Mucosa of stomach (tissue), 1 donor: Measurements from ENCODE around the gene VCP.
A peak's percentile ranks its signal among the peaks of the same experiment; 100 is the strongest.

Experiments
- H3K27me3 ChIP-seq: one replicate; pipeline ENCODE4 v1.7.0; 2013; ENCODE audit warnings: mild to moderate bottlenecking, low read length; ENCODE audit not compliant: control insufficient read depth, insufficient read depth
- H3K36me3 ChIP-seq: one replicate; pipeline ENCODE4 v1.7.0; 2013; ENCODE audit warnings: low read length; ENCODE audit not compliant: control insufficient read depth, insufficient read depth
- H3K4me1 ChIP-seq: one replicate; pipeline ENCODE4 v1.7.0; 2013; ENCODE audit warnings: mild to moderate bottlenecking, low read length; ENCODE audit not compliant: control insufficient read depth, insufficient read depth
- H3K4me3 ChIP-seq: one replicate; pipeline ENCODE4 v1.7.0; 2013; ENCODE audit warnings: low read length
- H3K9ac ChIP-seq: one replicate; pipeline ENCODE4 v1.7.0; 2013; ENCODE audit warnings: mild to moderate bottlenecking, low read length, moderate library complexity
- H3K9me3 ChIP-seq: one replicate; pipeline ENCODE4 v1.7.0; 2013; ENCODE audit warnings: mild to moderate bottlenecking, low read length, moderate library complexity; ENCODE audit not compliant: control insufficient read depth
- donor health status: Pancreatic carcinoma.

VCP gene

DNA sequence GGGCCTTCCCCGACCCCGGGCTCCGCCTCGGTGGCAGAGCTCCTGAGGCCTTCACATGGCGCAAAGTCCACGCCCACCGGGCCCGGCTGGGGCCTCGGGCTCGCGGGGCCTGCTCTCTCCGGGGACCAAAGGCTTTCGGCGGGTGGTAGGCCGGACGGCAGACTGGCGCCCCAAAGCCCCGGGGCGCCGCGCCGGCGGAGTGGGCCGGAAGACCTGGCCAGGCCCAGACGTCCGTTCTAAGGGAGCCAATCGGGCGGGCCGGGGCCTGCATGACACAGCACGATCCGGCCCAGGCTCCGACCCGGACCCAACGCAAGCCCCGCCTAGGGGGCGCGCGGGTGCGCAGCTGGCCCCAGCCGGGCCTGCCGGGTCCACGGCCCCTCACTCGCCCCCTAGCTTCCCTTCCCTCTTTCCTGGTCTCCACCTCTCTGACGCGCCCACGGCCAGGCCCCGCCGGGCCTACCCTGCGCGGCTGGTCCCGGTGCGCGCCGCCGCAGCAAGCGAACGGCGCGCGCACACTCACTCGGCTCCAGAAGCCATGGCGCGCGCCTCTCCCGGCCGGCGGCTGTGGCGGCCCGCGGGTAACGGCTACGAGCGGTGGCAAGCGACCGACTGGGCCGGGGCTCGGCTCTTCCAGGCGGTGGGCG, 488 bp downstream of the VCP start:
- Histone ChIP-seq H3K9ac (peak overlapping the region; percentile 96), H3K27me3 (no peaks in the 10 kb centered on the region)

DNA sequence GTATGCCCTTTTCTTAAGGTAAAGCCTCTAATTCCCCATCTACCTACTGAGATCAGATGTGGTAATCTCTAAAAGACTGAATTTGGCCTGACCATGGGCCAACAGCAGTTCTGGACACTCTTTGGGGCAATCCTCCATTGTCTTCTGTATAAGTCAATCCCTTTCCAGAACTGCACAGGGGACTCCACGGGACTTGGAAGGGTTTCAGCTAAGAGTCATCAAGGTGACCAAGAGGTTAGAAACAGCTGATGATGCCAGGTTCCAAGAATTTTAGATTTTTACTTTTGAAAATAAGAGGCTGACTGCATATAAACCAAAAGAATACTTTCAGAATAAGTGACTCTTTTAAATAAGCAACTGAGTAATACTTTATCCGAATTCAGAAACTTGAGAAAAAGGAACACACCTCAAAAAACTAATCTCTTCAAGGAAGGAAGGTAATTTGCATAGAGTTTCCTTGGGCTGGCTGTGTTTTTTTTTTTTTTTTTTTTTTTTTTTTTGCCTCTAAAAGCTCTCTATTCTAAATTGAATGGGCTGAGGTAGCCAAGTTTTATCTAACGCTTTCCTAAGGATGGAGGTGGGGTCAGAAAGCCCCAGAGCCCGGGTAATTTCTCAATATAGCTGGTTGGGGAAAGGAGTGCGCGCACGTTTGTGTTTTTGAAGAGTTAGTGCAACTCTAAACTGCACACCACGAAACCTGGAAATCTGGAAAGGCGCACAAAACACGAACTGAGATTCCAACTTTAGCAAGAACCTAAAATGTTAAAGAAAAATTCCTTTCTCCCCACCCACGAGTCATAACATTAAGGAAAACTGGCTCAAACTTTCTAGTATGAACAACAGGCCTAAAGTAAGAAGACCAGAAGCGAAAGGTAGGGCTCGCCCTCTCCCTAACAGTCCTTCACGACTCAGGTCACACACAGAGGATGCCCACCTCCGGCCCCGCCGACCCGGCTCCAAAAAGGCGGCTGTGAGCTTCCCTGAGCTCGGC, 1.3 kb downstream of the VCP start:
- Histone ChIP-seq H3K9ac (peak overlapping the region; percentile 96), H3K4me3 (peak overlapping the region; percentile 69), H3K9me3 (no peaks in the 10 kb centered on the region), H3K36me3 (peaks cover 8% of the 10 kb centered on the region), H3K27me3 (no peaks in the 10 kb centered on the region), H3K4me1 (peaks cover 22% of the 10 kb centered on the region)

More for the DNA sequence above, 488 bp downstream of the VCP start:
- peak overlapping the region; percentile 69 for H3K4me3 ChIP-seq
- peaks cover 22% of the 10 kb centered on the region for H3K4me1 ChIP-seq
- peaks cover 8% of the 10 kb centered on the region for H3K36me3 ChIP-seq
- H3K9me3 ChIP-seq = no peaks in the 10 kb centered on the region

DNA sequence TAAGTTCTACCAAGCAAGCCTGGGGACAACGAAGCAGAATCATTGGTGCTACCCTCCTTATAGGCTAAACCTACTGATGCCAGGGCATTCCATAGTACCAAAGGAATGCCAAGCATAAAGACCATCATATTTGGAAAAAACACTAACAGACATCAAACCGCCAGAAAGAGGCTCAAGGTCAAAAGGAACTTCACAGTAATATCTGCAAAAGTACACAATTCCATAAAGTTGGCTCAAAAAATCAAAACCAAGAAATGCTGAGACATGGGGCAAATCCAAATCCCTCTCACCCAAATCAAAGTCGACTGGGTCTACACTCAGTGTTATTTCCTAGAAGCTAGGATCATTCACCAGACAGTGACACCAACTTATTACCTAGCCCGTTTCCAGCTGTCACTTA, 3.4 kb downstream of the VCP start:
- Histone ChIP-seq H3K4me3 (no peak overlapping the region), H3K36me3 (peaks cover 12% of the 10 kb centered on the region), H3K27me3 (no peaks in the 10 kb centered on the region), H3K9ac (no peak overlapping the region), H3K9me3 (no peaks in the 10 kb centered on the region), H3K4me1 (peaks cover 22% of the 10 kb centered on the region)

DNA sequence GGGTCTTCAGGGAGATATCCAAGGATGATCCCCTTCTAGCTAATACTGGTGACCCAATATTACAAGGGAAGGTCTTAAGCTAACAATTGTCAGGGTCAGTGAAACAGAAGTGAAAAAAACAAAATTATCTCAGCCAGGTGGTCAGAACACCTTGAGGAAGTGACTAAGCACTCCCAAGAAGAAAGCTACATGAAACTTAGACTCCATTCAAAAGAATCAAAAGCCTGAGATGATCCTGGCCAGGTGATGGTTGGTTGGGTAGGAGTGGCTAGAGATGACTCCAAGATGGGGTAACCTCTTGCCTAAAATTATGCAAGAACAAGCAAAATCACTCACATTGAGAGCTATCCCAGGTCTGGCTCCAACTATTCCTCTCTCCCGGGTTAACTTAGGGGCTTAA, 5.4 kb downstream of the VCP start:
- H3K9ac ChIP-seq = no peak overlapping the region
- no peaks in the 10 kb centered on the region for H3K27me3 ChIP-seq
- peaks cover 29% of the 10 kb centered on the region for H3K36me3 ChIP-seq
- no peak overlapping the region for H3K4me3 ChIP-seq
- H3K9me3 ChIP-seq = no peaks in the 10 kb centered on the region
- H3K4me1 ChIP-seq = peaks cover 17% of the 10 kb centered on the region

DNA sequence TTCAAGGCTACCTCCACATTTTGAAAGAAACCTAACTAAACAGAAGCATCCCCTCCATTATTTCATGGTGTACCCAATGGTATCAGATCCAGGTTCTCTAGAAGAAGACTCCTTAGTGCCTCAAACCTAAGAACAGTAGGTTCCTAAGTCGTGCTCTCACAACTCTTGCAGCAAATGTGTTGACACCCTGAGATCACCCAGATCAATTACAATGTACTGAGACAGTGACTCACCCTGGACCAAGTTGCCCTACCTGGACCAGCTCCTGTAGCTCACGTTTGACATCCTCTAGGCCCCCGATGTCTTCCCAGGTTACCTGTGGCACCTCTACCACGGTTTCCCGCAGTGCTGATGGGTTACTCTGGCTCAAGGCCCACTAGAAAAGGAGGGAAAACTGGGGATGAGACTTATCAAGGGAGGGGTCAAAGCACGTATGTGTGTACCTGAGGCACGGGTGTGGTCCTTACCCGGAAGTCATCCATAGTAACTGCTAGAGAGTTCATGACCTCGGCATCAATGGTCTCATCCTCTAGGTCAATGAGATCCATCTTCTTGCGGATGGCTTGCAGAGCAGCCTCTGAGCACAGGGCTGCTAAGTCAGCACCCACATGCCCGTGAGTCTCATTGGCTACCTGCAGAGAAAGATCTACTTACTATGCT, 11.7 kb downstream of the VCP start:
- H3K4me3 ChIP-seq = no peak overlapping the region
- H3K27me3 ChIP-seq = no peaks in the 10 kb centered on the region
- no peak overlapping the region for H3K9ac ChIP-seq
- H3K36me3 ChIP-seq = peaks cover 68% of the 10 kb centered on the region
- H3K4me1 ChIP-seq = no peaks in the 10 kb centered on the region
- no peaks in the 10 kb centered on the region for H3K9me3 ChIP-seq

DNA sequence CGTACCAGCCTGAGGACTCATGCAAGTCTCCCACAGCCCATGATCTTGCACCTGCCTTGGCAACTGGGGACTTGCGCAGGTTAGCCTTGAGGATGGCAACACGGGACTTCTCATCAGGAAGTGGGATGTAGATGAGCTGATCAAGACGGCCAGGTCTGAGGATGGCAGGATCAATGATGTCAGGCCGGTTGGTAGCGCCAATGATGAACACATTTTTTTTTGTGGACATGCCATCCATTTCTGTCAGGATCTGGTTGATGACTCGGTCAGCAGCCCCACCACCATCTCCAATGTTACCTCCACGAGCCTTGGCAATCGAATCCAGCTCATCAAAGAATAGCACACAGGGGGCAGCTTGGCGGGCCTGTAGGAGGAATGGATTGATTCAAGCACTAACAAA, 13.0 kb downstream of the VCP start:
- Histone ChIP-seq H3K4me3 (no peak overlapping the region), H3K36me3 (peaks cover 64% of the 10 kb centered on the region), H3K4me1 (no peaks in the 10 kb centered on the region), H3K27me3 (no peaks in the 10 kb centered on the region), H3K9ac (no peak overlapping the region), H3K9me3 (no peaks in the 10 kb centered on the region)

DNA sequence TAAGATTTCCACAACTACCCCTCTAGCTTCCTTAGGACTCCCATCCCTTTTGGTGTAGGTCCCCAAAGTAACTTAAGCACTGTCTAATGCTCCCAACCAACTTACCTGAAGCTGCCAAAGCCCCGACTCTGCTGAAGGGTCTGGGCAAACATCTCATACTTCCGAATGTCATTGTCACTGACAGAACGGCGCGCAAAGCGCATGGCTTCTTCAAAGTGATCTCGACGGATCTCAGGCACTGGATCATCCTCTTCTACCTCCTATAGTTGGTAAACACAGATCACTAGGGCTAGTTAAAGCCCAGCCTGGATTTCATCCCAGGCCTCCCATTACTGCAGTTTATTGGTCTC, 15.2 kb downstream of the VCP start:
- H3K9ac ChIP-seq = no peak overlapping the region
- H3K9me3 ChIP-seq = no peaks in the 10 kb centered on the region
- no peaks in the 10 kb centered on the region for H3K4me1 ChIP-seq
- no peak overlapping the region for H3K4me3 ChIP-seq
- H3K27me3 ChIP-seq = no peaks in the 10 kb centered on the region
- H3K36me3 ChIP-seq = peaks cover 47% of the 10 kb centered on the region

DNA sequence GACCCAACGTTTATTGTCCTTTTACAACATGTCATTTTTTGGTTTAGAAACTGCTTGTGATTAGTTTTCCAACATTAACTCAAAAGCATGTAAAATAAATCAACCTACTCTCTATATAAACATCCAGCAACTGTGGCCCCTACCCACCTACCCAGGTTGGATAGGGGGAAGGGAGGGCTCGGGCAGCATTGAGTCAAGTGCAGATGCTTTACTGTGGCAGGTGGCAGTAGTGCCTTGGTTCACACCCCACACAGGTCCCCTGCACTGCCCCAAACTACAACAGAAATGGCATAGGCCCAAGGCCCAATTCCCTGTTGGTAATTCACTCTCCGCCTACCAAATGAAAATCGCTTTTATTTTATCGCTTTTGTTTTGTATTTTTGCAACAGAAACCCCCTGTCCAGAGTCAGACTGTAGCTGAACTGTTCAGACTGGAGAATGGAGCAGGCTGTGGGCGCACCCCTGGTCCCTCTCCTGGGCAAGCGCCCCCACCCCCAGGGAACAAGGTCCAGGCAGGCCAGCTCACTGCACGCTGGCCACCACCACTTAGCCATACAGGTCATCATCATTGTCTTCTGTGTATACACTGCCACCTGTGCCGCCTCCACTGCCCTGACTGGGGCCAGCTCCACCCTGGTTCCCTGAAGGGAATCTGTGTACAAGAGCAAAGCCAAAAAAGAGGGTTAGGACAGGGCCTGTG, 15.7 kb downstream of the VCP start:
- peaks cover 41% of the 10 kb centered on the region for H3K36me3 ChIP-seq
- no peaks in the 10 kb centered on the region for H3K27me3 ChIP-seq
- no peak overlapping the region for H3K9ac ChIP-seq

DNA sequence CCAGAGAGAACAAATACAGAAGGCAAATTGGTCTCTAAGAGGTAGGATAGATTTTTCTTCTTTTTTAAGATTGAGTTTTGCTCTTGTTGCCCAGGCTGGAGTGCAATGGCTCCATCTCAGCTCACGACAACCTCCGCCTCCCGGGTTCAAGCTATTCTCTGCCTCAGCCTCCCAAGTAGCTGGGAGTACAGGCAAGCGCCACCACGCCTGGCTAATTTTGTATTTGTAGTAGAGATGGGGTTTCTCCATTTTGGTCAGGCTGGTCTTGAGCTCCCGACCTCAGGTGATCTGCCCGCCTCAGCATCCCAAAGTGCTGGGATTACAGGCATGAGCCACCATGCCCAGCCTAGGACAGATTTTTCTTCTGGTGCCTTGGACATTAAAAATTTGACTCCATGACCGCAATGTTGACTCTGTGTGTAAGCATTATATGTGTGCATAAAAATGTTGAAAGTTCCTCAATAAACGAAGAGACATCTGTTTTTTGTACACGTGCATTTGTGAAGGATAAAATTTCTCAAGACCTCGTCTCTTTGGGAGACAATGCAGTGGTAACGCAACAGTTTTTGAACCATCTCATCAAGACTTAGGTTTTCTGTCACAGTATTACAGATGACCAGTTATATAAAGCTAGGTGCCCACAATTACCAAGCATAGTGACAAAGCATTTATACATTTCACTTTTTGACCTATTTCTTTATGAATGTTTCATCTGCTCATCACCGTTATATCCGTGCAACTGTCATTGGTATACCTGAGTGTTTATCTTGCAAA, 17.4 kb downstream of the VCP start:
- no peak overlapping the region for H3K4me3 ChIP-seq
- H3K36me3 ChIP-seq = peaks cover 26% of the 10 kb centered on the region

More for the DNA sequence above, 15.7 kb downstream of the VCP start:
- H3K4me1 ChIP-seq = no peaks in the 10 kb centered on the region
- no peak overlapping the region for H3K4me3 ChIP-seq
- H3K9me3 ChIP-seq = no peaks in the 10 kb centered on the region

DNA sequence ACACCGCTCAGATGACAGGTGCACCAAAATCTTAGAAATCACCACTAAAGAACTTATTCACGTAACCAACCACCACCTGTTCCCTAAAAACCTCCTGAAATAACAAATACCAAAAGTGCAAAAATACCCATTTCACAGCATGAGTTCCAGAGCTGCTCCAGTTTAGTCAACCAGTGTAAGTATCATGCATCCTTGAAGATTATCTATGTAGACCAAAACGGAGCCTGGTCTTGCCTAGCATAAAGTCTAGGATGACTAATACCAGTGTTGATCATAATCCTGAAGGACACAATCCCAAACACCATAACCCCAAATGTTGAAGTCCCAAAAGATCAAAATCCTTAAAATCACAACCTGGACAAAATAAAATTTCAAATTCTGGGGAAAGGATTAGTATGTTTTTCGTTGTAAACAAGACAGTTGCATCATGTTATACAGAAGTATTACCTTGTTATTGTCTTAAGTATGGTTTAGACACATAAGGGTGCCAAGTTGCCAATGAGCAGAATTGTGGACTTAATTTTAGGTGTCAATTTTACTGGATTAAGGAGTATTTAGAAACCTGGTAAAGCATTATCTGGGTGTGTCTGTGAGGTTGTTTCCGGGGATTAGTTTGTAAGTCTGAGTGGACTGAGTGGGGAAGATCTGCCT, 18.1 kb downstream of the VCP start:
- no peaks in the 10 kb centered on the region for H3K4me1 ChIP-seq
- H3K27me3 ChIP-seq = no peaks in the 10 kb centered on the region
- no peaks in the 10 kb centered on the region for H3K9me3 ChIP-seq
- H3K4me3 ChIP-seq = no peak overlapping the region
- H3K9ac ChIP-seq = no peak overlapping the region
- peaks cover 22% of the 10 kb centered on the region for H3K36me3 ChIP-seq

More for the DNA sequence above, 17.4 kb downstream of the VCP start:
- no peaks in the 10 kb centered on the region for H3K27me3 ChIP-seq
- H3K9me3 ChIP-seq = no peaks in the 10 kb centered on the region
- H3K9ac ChIP-seq = no peak overlapping the region
- H3K4me1 ChIP-seq = no peaks in the 10 kb centered on the region
